ENCODE results near the gene KCNH5. TPM values are rescaled to one million over a fixed set of nuclear protein-coding genes. Genes with fewer than 3 reads are reported as not detected.

The KCNH5 gene
- total RNA-seq, 1 donor from 2014 or later, result 1.4 TPM

GRCh38 chr14:62673014-62673755, 372.1 kb downstream of the KCNH5 start:
- DNase-seq, result no peak

GRCh38 chr14:62670526-62670925, 374.7 kb downstream of the KCNH5 start:
- no peak for DNase-seq

- DNase-seq, result no peak
Observed at GRCh38 chr14:62667421-62667914, 377.8 kb downstream of the KCNH5 start.

GRCh38 chr14:62665286-62665685, 380.0 kb downstream of the KCNH5 start:
- DNase-seq, result peak; percentile 43

- no peak for DNase-seq
Observed at GRCh38 chr14:62663456-62663821, 381.8 kb downstream of the KCNH5 start.

- DNase-seq, result no peak
Observed at GRCh38 chr14:62662811-62663455, 382.3 kb downstream of the KCNH5 start.

GRCh38 chr14:62661818-62662217, 383.4 kb downstream of the KCNH5 start:
- DNase-seq, result no peak

- no peak for DNase-seq
Observed at GRCh38 chr14:62658631-62659030, 386.6 kb downstream of the KCNH5 start.

GRCh38 chr14:62657376-62657775, 387.9 kb downstream of the KCNH5 start:
- no peak for DNase-seq

- no peak for DNase-seq
Observed at GRCh38 chr14:62655166-62655565, 390.1 kb downstream of the KCNH5 start.

GRCh38 chr14:62654641-62655040, 390.6 kb downstream of the KCNH5 start:
- DNase-seq, result no peak

Other genes starting within 250 kb of the KCNH5 start
- 21.6 TPM for gene RHOJ, start 159.0 kb upstream of the KCNH5 start, total RNA-seq

All from skin of body (tissue), 2 donors.